HCT116 (cell line): Measurements from ENCODE around the gene MRAS. TPM values are rescaled to one million over a fixed set of nuclear protein-coding genes. Genes with fewer than 3 reads are reported as not detected.

Source experiments
- ATAC-seq: fragments of 200-7000 bp; cut with Tn5 transposase; 2 replicates; pipeline ENCODE4 v1.9.1; 2020; ENCODE audit warnings: mild to moderate bottlenecking, moderate library complexity
- BruUV-seq: library from RNA; stranded (reverse); fragments of 400-500 nt; replicated peaks from 2 replicates; lab custom pipeline; 2021; lab: Mats Ljungman, UMichigan
- CTCF ChIA-PET: fragments of 300-600 bp; sonication (Branson Sonifier 250); formaldehyde crosslinking; loops from one replicate; lab custom pipeline; 2021; ENCODE audit warnings: antibody characterized with exemption; lab: Charles Lee
- POLR2A ChIA-PET: fragments of 300-600, 350-600 bp; sonication (Branson Sonifier 250); formaldehyde crosslinking; loops from one replicate; lab custom pipeline; 2021; ENCODE audit warnings: antibody characterized with exemption; lab: Charles Lee
- RAD21 ChIA-PET, 2 experiments: fragments of 300-600 bp; sonication (Branson Sonifier 250); formaldehyde crosslinking; loops; one replicate each; lab custom pipeline; 2023; ENCODE audit warnings: low total read pairs in 2 of 2; ENCODE audit not compliant: uncharacterized antibody in 2 of 2, unreplicated experiment in 2 of 2, low non-redundant PET in 1 of 2; lab: Charles Lee
- DNase-seq: peaks from one replicate; pipeline ENCODE4 v3.0.0-alpha.2; 2010; ENCODE audit warnings: low read depth, low spot score
- H2AFZ ChIP-seq: fragments of 200-600 bp; shearing (Covaris generic), sonication (generic); 2 replicates; pipeline ENCODE4 v1.6.1; 2017; ENCODE audit warnings: low read depth, mixed run types, mixed read lengths, antibody characterized with exemption, low read length; ENCODE audit not compliant: poor library complexity, severe bottlenecking
- H3K27ac ChIP-seq: 2 replicates; pipeline ENCODE4 v1.5.1; 2012; ENCODE audit warnings: low read depth, low read length
- H3K27me3 ChIP-seq: fragments of 200-600 bp; sonication (generic); 2 replicates; pipeline ENCODE4 v1.6.1; 2016; ENCODE audit warnings: mixed run types, low read length, mixed read lengths; ENCODE audit not compliant: insufficient read depth
- H3K36me3 ChIP-seq, 2 experiments: fragments of 200-500 bp in 1 of 2; fragments of 200-600 bp in 1 of 2; sonication (Bioruptor generic) in 1 of 2; sonication (generic) in 1 of 2; 2 replicates each; pipeline versions ENCODE4 v1.5.1 to v1.6.1; 2014 to 2016; ENCODE audit warnings: low read length in 2 of 2, inconsistent platforms in 1 of 2, mixed read lengths in 1 of 2, mixed run types in 1 of 2; ENCODE audit not compliant: insufficient read depth in 2 of 2, control insufficient read depth in 1 of 2
- H3K4me1 ChIP-seq, 2 experiments: fragments of 200-600 bp in 1 of 2; sonication (generic) in 1 of 2; 2 replicates each; pipeline versions ENCODE4 v1.5.1 to v1.6.1; 2012 to 2017; ENCODE audit warnings: low read length in 2 of 2, inconsistent platforms in 1 of 2, mild to moderate bottlenecking in 1 of 2, mixed read lengths in 1 of 2, mixed run types in 1 of 2, moderate library complexity in 1 of 2; ENCODE audit not compliant: insufficient read depth in 2 of 2, control insufficient read depth in 1 of 2
- H3K4me2 ChIP-seq: fragments of 200-600 bp; sonication (generic); 2 replicates; pipeline ENCODE4 v1.6.1; 2017; ENCODE audit warnings: mixed run types, low read length, mixed read lengths
- H3K4me3 ChIP-seq, 2 experiments: fragments of 200-600 bp in 1 of 2; sonication (generic) in 1 of 2; replicated peaks in 1 of 2; 2 replicates each; pipeline ENCODE4 v1.5.1; 2011 to 2016; ENCODE audit warnings: low read length in 2 of 2, control low read depth in 1 of 2, low read depth in 1 of 2, mild to moderate bottlenecking in 1 of 2, mixed read lengths in 1 of 2, mixed run types in 1 of 2
- H3K79me2 ChIP-seq: fragments of 200-600 bp; sonication (generic); 2 replicates; pipeline ENCODE4 v1.6.1; 2017; ENCODE audit warnings: mild to moderate bottlenecking, mixed run types, low read length, moderate library complexity, mixed read lengths; ENCODE audit not compliant: insufficient read depth
- H3K9ac ChIP-seq: fragments of 200-600 bp; sonication (generic); 2 replicates; pipeline ENCODE4 v1.6.1; 2016; ENCODE audit warnings: low read length, mixed read lengths
- H3K9me2 ChIP-seq: fragments of 200-600 bp; sonication (generic), shearing (Covaris generic); 2 replicates; pipeline ENCODE4 v1.6.1; 2017; ENCODE audit warnings: mixed run types, mild to moderate bottlenecking, moderate library complexity; ENCODE audit not compliant: insufficient read depth
- H3K9me3 ChIP-seq, 2 experiments: fragments of 200-500 bp in 1 of 2; fragments of 200-600 bp in 1 of 2; sonication (Bioruptor generic) in 1 of 2; sonication (generic) in 1 of 2; 2 replicates each; pipeline ENCODE4 v1.6.1; 2014 to 2017; ENCODE audit warnings: low read length in 2 of 2, mixed read lengths in 2 of 2, inconsistent platforms in 1 of 2, low read depth in 1 of 2, mild to moderate bottlenecking in 1 of 2, mixed run types in 1 of 2, moderate library complexity in 1 of 2; ENCODE audit not compliant: control insufficient read depth in 1 of 2, insufficient read depth in 1 of 2
- H4K20me1 ChIP-seq: fragments of 200-600 bp; sonication (generic), shearing (Covaris generic); 2 replicates; pipeline ENCODE4 v1.6.1; 2017; ENCODE audit warnings: mixed run types, mild to moderate bottlenecking, moderate library complexity; ENCODE audit not compliant: insufficient read depth
- CBX3 ChIP-seq: IDR thresholded peaks from 2 replicates; pipeline ENCODE4 v1.6.1; 2012; ENCODE audit warnings: low read depth
- CEBPB ChIP-seq: IDR thresholded peaks from 2 replicates; pipeline ENCODE4 v1.6.1; 2012; ENCODE audit warnings: low read depth
- EGR1 ChIP-seq: IDR thresholded peaks from 2 replicates; pipeline ENCODE4 v1.6.1; 2012; ENCODE audit warnings: low read depth
- EZH2 ChIP-seq: fragments of 200-600 bp; sonication (generic); IDR thresholded peaks from 2 replicates; pipeline ENCODE4 v1.6.1; 2017; ENCODE audit warnings: antibody characterized with exemption, mixed run types
- EZH2phosphoT487 ChIP-seq: fragments of 200-600 bp; IDR thresholded peaks from 2 replicates; pipeline ENCODE4 v1.6.1; 2018; ENCODE audit warnings: antibody characterized with exemption, borderline replicate concordance
- POLR2A ChIP-seq: IDR thresholded peaks from 2 replicates; pipeline ENCODE4 v1.7.0; 2011; ENCODE audit warnings: borderline replicate concordance; ENCODE audit not compliant: insufficient read depth, insufficient read length; ENCODE audit errors: extremely low read depth
- POLR2AphosphoS5 ChIP-seq: IDR thresholded peaks from 2 replicates; pipeline ENCODE4 v1.6.1; 2011; ENCODE audit warnings: mild to moderate bottlenecking, low read depth, low read length, moderate library complexity
- SIN3A ChIP-seq: IDR thresholded peaks from 2 replicates; pipeline ENCODE4 v1.6.1; 2012; ENCODE audit warnings: low read depth
- SP1 ChIP-seq: IDR thresholded peaks from 2 replicates; pipeline ENCODE4 v1.6.1; 2012; ENCODE audit warnings: low read depth
- YY1 ChIP-seq: IDR thresholded peaks from 2 replicates; pipeline ENCODE4 v1.6.1; 2011; ENCODE audit warnings: low read length, low read depth, moderate library complexity, mild to moderate bottlenecking; ENCODE audit not compliant: insufficient replicate concordance; ENCODE audit errors: extremely low read depth
- ZFX ChIP-seq: fragments of 450-650 bp; IDR thresholded peaks from 2 replicates; pipeline ENCODE4 v1.6.1; 2017
- intact Hi-C: fragments of 100-400 bp; cut with micrococcal nuclease; formaldehyde crosslinking; loops from 2 replicates; pipeline ENCODE4 v1.10.0; 2022
- total RNA-seq: library from RNA; stranded (reverse); gene quantifications from one replicate; pipeline ENCODE4 v1.2.1, GENCODE V29; 2021; ENCODE audit not compliant: unreplicated experiment
- TF ChIP-seq, protein P1 (sequence below), 3 experiments: fragments of 200-600 bp in 1 of 3; sonication (generic) in 1 of 3; IDR thresholded peaks in 2 of 3; conservative IDR thresholded peaks in 1 of 3; 2 replicates each; pipeline ENCODE4 v1.5.1; 2012 to 2017; ENCODE audit warnings: low read depth in 2 of 3, low read length in 2 of 3, antibody characterized with exemption in 1 of 3, borderline replicate concordance in 1 of 3, control low read depth in 1 of 3, mild to moderate bottlenecking in 1 of 3, mixed read lengths in 1 of 3, mixed run types in 1 of 3, moderate library complexity in 1 of 3; ENCODE audit not compliant: insufficient read depth in 1 of 3
- TF ChIP-seq, protein P2 (sequence below): IDR thresholded peaks from 2 replicates; pipeline ENCODE4 v1.6.1; 2011; ENCODE audit warnings: mild to moderate bottlenecking, low read length, moderate library complexity; ENCODE audit not compliant: insufficient replicate concordance; ENCODE audit errors: extremely low read depth
- TF ChIP-seq, protein P3 (sequence below): IDR thresholded peaks from 2 replicates; pipeline ENCODE4 v1.6.1; 2012

Gene MRAS
- total RNA-seq, 1 experiment from 2014 or later, result 13.5 TPM

DNA sequence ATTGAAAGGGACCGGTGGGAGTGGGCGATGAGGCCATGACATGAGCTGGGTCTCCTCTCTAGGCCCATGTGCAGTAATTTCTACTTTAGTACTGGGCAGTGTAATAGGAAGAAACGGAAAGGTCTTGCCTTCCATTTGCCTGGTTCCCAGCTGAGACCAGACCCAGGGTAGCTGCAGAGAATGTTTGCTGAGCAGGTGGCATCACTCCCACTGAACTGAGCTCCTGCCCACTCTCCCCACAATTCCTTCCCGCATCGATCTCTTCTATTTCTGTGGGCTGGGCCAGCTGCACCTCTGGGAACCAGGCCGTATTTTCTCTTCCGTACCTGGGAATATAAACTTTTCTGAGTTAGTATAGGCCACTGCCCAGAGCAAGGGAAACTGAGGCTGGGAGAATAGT is 101.8 kb downstream of the MRAS start:
- ChIA-PET RAD21 (no interaction called here), CTCF (no interaction called here), POLR2A (no interaction called here)
- H3K79me2 ChIP-seq, result no peaks in the 10 kb centered on the region
- H3K27me3 ChIP-seq, result no peaks in the 10 kb centered on the region
- no peaks in the 10 kb centered on the region for H4K20me1 ChIP-seq
- H3K4me1 ChIP-seq, result no peaks in the 10 kb centered on the region
- H3K4me2 ChIP-seq, result no peak overlapping the region
- intact Hi-C loops, result no loop called here
- no peaks in the 10 kb centered on the region for H3K36me3 ChIP-seq
- no peaks in the 10 kb centered on the region for H3K9me2 ChIP-seq
- no peak overlapping the region for H3K4me3 ChIP-seq
- no peaks in the 10 kb centered on the region for H3K9me3 ChIP-seq
- no peak overlapping the region for H2AFZ ChIP-seq
- no peak for ATAC-seq
- no peak overlapping the region for H3K9ac ChIP-seq
- TF ChIP-seq EZH2phosphoT487, result no peak
- TF ChIP-seq, protein P1, sequence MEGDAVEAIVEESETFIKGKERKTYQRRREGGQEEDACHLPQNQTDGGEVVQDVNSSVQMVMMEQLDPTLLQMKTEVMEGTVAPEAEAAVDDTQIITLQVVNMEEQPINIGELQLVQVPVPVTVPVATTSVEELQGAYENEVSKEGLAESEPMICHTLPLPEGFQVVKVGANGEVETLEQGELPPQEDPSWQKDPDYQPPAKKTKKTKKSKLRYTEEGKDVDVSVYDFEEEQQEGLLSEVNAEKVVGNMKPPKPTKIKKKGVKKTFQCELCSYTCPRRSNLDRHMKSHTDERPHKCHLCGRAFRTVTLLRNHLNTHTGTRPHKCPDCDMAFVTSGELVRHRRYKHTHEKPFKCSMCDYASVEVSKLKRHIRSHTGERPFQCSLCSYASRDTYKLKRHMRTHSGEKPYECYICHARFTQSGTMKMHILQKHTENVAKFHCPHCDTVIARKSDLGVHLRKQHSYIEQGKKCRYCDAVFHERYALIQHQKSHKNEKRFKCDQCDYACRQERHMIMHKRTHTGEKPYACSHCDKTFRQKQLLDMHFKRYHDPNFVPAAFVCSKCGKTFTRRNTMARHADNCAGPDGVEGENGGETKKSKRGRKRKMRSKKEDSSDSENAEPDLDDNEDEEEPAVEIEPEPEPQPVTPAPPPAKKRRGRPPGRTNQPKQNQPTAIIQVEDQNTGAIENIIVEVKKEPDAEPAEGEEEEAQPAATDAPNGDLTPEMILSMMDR (IDR thresholded peaks at IDR 0.05 in 2 of 3, conservative IDR thresholded peaks at IDR 0.05 in 1 of 3; ENCODE audit: borderline replicate concordance in 1 of 3, insufficient read depth in 1 of 3, low read depth in 2 of 3, low read length in 2 of 3), result no peak
- TF ChIP-seq, protein P2, sequence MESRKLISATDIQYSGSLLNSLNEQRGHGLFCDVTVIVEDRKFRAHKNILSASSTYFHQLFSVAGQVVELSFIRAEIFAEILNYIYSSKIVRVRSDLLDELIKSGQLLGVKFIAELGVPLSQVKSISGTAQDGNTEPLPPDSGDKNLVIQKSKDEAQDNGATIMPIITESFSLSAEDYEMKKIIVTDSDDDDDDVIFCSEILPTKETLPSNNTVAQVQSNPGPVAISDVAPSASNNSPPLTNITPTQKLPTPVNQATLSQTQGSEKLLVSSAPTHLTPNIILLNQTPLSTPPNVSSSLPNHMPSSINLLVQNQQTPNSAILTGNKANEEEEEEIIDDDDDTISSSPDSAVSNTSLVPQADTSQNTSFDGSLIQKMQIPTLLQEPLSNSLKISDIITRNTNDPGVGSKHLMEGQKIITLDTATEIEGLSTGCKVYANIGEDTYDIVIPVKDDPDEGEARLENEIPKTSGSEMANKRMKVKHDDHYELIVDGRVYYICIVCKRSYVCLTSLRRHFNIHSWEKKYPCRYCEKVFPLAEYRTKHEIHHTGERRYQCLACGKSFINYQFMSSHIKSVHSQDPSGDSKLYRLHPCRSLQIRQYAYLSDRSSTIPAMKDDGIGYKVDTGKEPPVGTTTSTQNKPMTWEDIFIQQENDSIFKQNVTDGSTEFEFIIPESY, result no peak
- TF ChIP-seq YY1, result no peak
- TF ChIP-seq SIN3A, result no peak
- TF ChIP-seq EZH2, result no peak
- no peak for TF ChIP-seq ZFX
- TF ChIP-seq CBX3, result no peak
- TF ChIP-seq, protein P3, sequence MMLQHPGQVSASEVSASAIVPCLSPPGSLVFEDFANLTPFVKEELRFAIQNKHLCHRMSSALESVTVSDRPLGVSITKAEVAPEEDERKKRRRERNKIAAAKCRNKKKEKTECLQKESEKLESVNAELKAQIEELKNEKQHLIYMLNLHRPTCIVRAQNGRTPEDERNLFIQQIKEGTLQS, result no peak
- TF ChIP-seq POLR2AphosphoS5, result no peak
- TF ChIP-seq POLR2A, result no peak
- TF ChIP-seq CEBPB, result no peak
- no peak for TF ChIP-seq SP1
- TF ChIP-seq EGR1, result no peak
- TF ChIP-seq, all 23 proteins: peak for 0
- no TSS peak for BruUV-seq
- H3K27ac ChIP-seq, result no peak overlapping the region
- no peak for DNase-seq
